Measurements from ENCODE around the gene ZNF224.

- TF ChIP-seq CTCF (IDR thresholded peaks at IDR 0.05): no peak
- no peak for TF ChIP-seq POLR2A (IDR thresholded peaks at IDR 0.05)
Observed at GRCh38 chr19:44076325-44076724, 17.8 kb upstream of the ZNF224 start.

Measured in ovary (tissue), 3 donors.